GM12878 (cell line): ENCODE data around the gene PCDHGC3. TPM values are rescaled to one million over a fixed set of nuclear protein-coding genes. Genes with fewer than 3 reads are reported as not detected.

Source experiments
- ATAC-seq: fragments of 200-7000 bp; cut with Tn5 transposase; 3 replicates; pipeline ENCODE4 v1.9.1; 2020; ENCODE audit warnings: mild to moderate bottlenecking, moderate library complexity
- BruUV-seq: library from RNA; stranded (reverse); fragments of 400-500 nt; replicated peaks from 2 replicates; lab custom pipeline; 2021; lab: Mats Ljungman, UMichigan
- CTCF ChIA-PET: fragments of 300-600 bp; sonication (Branson Sonifier 250); formaldehyde crosslinking; extraction: SDS; loops from one replicate; lab custom pipeline; 2021; ENCODE audit warnings: inconsistent platforms; lab: Yijun Ruan, JAX
- POLR2A ChIA-PET: fragments of 350-600 bp; formaldehyde crosslinking; extraction: SDS; loops from one replicate; lab custom pipeline; 2021; ENCODE audit warnings: inconsistent platforms; lab: Charles Lee
- RAD21 ChIA-PET: fragments of 300-600 bp; sonication (Branson Sonifier 250); formaldehyde crosslinking; loops from one replicate; lab custom pipeline; 2023; ENCODE audit warnings: antibody characterized with exemption; ENCODE audit not compliant: unreplicated experiment; lab: Charles Lee
- SMC1A ChIA-PET: fragments of 300-600 bp; sonication (Branson Sonifier 250); formaldehyde crosslinking; loops from one replicate; lab custom pipeline; 2023; ENCODE audit not compliant: unreplicated experiment, uncharacterized antibody; lab: Charles Lee
- DNase-seq: peaks from one replicate; pipeline ENCODE4 v3.0.0-alpha.2; 2011; ENCODE audit warnings: low read depth, low spot score
- FAIRE-seq: peaks from 3 replicates; lab custom pipeline; 2011; peaks lifted over from hg19 to GRCh38; lab: Jason Lieb, UNC
- H2AFZ ChIP-seq: 2 replicates; pipeline ENCODE4 v1.6.0; 2011; ENCODE audit warnings: low read depth, low read length, control low read depth; ENCODE audit not compliant: control insufficient read depth
- H3K27ac ChIP-seq: 2 replicates; pipeline ENCODE4 v1.5.1; 2011; ENCODE audit warnings: control low read depth; ENCODE audit not compliant: control insufficient read depth, insufficient read depth
- H3K27me3 ChIP-seq, 2 experiments: replicated peaks in 1 of 2; 2 replicates each; pipeline versions ENCODE4 v1.6.0 to v1.6.1; 2011; ENCODE audit warnings: low read length in 1 of 2; ENCODE audit not compliant: control insufficient read depth in 2 of 2, insufficient read depth in 2 of 2
- H3K36me3 ChIP-seq, 2 experiments: 2 replicates each; pipeline ENCODE4 v1.5.1; 2011; ENCODE audit warnings: low read length in 1 of 2; ENCODE audit not compliant: control insufficient read depth in 2 of 2, insufficient read depth in 2 of 2
- H3K4me1 ChIP-seq: 2 replicates; pipeline ENCODE4 v1.6.1; 2011; ENCODE audit warnings: mild to moderate bottlenecking, low read length, moderate library complexity, mixed read lengths; ENCODE audit not compliant: control insufficient read depth, insufficient read depth
- H3K4me2 ChIP-seq: 2 replicates; pipeline ENCODE4 v1.6.0; 2011; ENCODE audit warnings: control low read depth; ENCODE audit not compliant: control insufficient read depth, insufficient read depth
- H3K4me3 ChIP-seq: fragments of 200-600 bp; sonication (generic); 2 replicates; pipeline ENCODE4 v1.5.1; 2016
- H3K79me2 ChIP-seq: 2 replicates; pipeline ENCODE4 v1.6.0; 2011; ENCODE audit warnings: low read length; ENCODE audit not compliant: control insufficient read depth, insufficient read depth
- H3K9ac ChIP-seq: 2 replicates; pipeline ENCODE4 v1.8.0; 2011; ENCODE audit warnings: low read length, control low read depth, mixed read lengths; ENCODE audit not compliant: control insufficient read depth, insufficient read depth
- H3K9me3 ChIP-seq: replicated peaks from 3 replicates; pipeline ENCODE4 v1.5.1; 2011; ENCODE audit warnings: mild to moderate bottlenecking, low read length; ENCODE audit not compliant: control insufficient read depth, insufficient read depth
- H4K20me1 ChIP-seq: 2 replicates; pipeline ENCODE4 v1.6.0; 2011; ENCODE audit not compliant: control insufficient read depth, insufficient read depth
- HDGF ChIP-seq: fragments of 450-650 bp; IDR thresholded peaks from 2 replicates; pipeline ENCODE4 v1.6.1; 2016; ENCODE audit warnings: antibody characterized with exemption
- MEF2B ChIP-seq: fragments of 450-650 bp; IDR thresholded peaks from 2 replicates; pipeline ENCODE4 v1.6.1; 2018; ENCODE audit warnings: mild to moderate bottlenecking, moderate library complexity; ENCODE audit not compliant: partially characterized antibody, poor library complexity, severe bottlenecking
- NFIC ChIP-seq: IDR thresholded peaks from 2 replicates; pipeline ENCODE4 v1.6.1; 2012; ENCODE audit warnings: low read depth, mild to moderate bottlenecking, inconsistent platforms, low read length, moderate library complexity
- SMAD1 ChIP-seq: fragments of 450-650 bp; IDR thresholded peaks from 2 replicates; pipeline ENCODE4 v1.6.1; 2018; ENCODE audit warnings: mild to moderate bottlenecking, low read depth; ENCODE audit not compliant: partially characterized antibody
- SRF ChIP-seq, 2 experiments: IDR thresholded peaks; 2 replicates each; pipeline ENCODE4 v1.6.1; 2011; ENCODE audit warnings: low read depth in 2 of 2, low read length in 2 of 2, mild to moderate bottlenecking in 1 of 2, moderate library complexity in 1 of 2
- SUZ12 ChIP-seq: fragments of 200-600 bp; sonication (generic); IDR thresholded peaks from one replicate; pipeline ENCODE4 v1.6.1; 2018; ENCODE audit warnings: antibody characterized with exemption, mild to moderate bottlenecking; ENCODE audit not compliant: unreplicated experiment
- TARDBP ChIP-seq: IDR thresholded peaks from 2 replicates; pipeline ENCODE4 v1.6.1; 2016; ENCODE audit warnings: borderline replicate concordance
- TCF3 ChIP-seq: IDR thresholded peaks from 2 replicates; pipeline ENCODE4 v1.6.1; 2012; ENCODE audit warnings: low read depth, mild to moderate bottlenecking, low read length, borderline replicate concordance; ENCODE audit not compliant: insufficient read depth
- WGBS: methylation state at CpG from one replicate; pipeline ENCODE4 v1.1.6; 2016; ENCODE audit warnings: low lambda C conversion rate; ENCODE audit not compliant: insufficient replicate concordance, insufficient coverage; ENCODE audit errors: missing lambda C conversion rate; 5-methylcytosine and 5-hydroxymethylcytosine counted together
- in situ Hi-C: fragments of 300-500 bp; cut with MboI; formaldehyde crosslinking; loops from 9 replicates; pipeline ENCODE4 v1.14.3; 2018; ENCODE audit warnings: mixed read lengths
- intact Hi-C: fragments of 100-400 bp; cut with micrococcal nuclease; formaldehyde crosslinking; loops from one replicate; pipeline ENCODE4 v1.14.2; 2022; ENCODE audit not compliant: unreplicated experiment
- polyA plus RNA-seq, 11 experiments: library from polyadenylated mRNA; depleted of rRNA in 4 of 11; unstranded in 6 of 11; stranded (reverse) in 5 of 11; fragments of >200 nt; fragmentation: Nextera tagmentation in 4 of 11; fragmentation: Illumina TruSeq in 1 of 11; extraction: Ambion mirVana in 4 of 11; extraction: Trizol in 1 of 11; gene quantifications; 1 replicate in 1 of 11; 2 replicates in 10 of 11; pipeline versions ENCODE4 v1.2.1 to v1.2.3, GENCODE V29; 2011 to 2016; ENCODE audit warnings: inconsistent platforms in 2 of 11, missing spikeins in 2 of 11, low read depth in 1 of 11
- total RNA-seq, 4 experiments: library from RNA; depleted of rRNA in 3 of 4; stranded (reverse); fragments of >200 nt in 3 of 4; fragmentation: Illumina TruSeq in 1 of 4; extraction: Trizol in 1 of 4; gene quantifications; 2 replicates each; pipeline versions ENCODE4 v1.2.1 to v1.2.3, GENCODE V29; 2013 to 2021
- TF ChIP-seq, protein P1 (sequence below): fragments of 450-650 bp; IDR thresholded peaks from 2 replicates; pipeline ENCODE4 v1.6.1; 2017; ENCODE audit warnings: low read depth, mild to moderate bottlenecking, moderate library complexity
- TF ChIP-seq, protein P2 (sequence below): IDR thresholded peaks from 2 replicates; pipeline ENCODE4 v1.6.1; 2012; ENCODE audit warnings: low read depth, low read length, improper control_type of control experiment
- TF ChIP-seq, protein P3 (sequence below): fragments of 150-350 bp; IDR thresholded peaks from 2 replicates; pipeline ENCODE4 v1.6.1; 2014; ENCODE audit warnings: mild to moderate bottlenecking, low read depth, low read length
- TF ChIP-seq, protein P4 (sequence below): fragments of 450-650 bp; conservative IDR thresholded peaks from 2 replicates; pipeline ENCODE4 v1.6.1; 2017; ENCODE audit warnings: mild to moderate bottlenecking, moderate library complexity

PCDHGC3 gene
- total and polyA plus RNA-seq, 10 of the 15 experiments (the other 5 are each of a cell fraction or from before 2014, with no cell fraction given): 0.53 to 22.1 (median 12.0) TPM

DNA sequence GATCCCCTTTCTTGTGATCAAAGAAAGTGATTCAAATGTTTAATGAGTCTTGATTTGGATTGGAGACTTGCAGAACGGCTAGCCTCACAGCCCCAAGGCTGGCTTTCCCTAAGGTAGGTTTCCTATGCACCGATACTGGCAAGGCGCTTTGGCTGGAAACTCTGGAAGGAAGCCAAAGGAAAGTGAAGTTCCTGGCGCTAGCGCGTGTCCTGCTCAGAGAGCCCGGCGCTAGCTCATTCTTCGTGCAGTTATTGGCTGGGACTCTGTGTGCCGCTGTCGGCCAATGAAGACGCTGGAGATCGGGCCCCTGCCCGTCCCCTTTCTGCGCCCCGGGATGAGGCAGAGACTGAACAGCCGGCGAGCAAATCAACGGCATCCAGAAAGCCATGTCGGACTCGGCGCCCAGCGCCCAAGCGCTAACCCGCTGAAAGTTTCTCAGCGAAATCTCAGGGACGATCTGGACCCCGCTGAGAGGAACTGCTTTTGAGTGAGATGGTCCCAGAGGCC, at the start of gene PCDHGC3 (continued):
- TF ChIP-seq, protein P1, sequence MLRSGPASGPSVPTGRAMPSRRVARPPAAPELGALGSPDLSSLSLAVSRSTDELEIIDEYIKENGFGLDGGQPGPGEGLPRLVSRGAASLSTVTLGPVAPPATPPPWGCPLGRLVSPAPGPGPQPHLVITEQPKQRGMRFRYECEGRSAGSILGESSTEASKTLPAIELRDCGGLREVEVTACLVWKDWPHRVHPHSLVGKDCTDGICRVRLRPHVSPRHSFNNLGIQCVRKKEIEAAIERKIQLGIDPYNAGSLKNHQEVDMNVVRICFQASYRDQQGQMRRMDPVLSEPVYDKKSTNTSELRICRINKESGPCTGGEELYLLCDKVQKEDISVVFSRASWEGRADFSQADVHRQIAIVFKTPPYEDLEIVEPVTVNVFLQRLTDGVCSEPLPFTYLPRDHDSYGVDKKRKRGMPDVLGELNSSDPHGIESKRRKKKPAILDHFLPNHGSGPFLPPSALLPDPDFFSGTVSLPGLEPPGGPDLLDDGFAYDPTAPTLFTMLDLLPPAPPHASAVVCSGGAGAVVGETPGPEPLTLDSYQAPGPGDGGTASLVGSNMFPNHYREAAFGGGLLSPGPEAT: no peak
- TF ChIP-seq, protein P2, sequence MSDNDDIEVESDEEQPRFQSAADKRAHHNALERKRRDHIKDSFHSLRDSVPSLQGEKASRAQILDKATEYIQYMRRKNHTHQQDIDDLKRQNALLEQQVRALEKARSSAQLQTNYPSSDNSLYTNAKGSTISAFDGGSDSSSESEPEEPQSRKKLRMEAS: 0 out of 2 replicates have a peak, but pooled peaks have one; percentile 21
- TF ChIP-seq NFIC: no peak
- TF ChIP-seq, all 136 proteins: peak for 16

DNA sequence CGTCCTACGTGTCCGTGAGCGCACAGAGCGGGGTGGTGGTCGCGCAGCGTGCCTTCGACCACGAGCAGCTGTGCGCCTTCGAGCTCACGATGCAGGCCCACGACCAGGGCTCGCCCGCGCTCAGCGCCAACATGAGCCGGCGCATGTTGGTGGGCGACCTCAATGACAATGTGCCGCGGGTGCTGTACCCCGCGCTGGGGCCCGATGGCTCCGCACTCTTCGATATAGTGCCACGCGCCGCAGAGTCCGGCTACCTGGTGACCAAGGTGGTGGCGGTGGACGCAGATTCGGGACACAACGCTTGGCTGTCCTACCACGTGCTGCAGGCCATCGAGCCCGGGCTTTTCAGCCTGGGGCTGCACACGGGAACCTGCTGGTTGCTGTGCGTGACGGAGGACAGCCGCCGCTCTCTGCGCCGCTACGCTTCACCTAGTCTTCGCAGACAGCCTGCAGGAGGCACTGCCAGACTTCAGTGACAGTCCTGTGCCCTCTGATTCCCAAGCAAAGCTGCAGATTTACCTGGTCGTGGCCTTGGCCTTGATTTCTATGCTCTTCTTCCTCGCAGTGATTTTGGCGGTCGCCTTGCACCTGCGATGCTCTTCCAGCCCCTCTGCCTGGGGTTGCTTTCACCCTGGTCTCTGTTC, 47.9 kb upstream of the PCDHGC3 start:
- no peaks in the 10 kb centered on the region for H3K36me3 ChIP-seq
- intact Hi-C loops (no loop called here), in situ Hi-C loops (no loop called here)
- H3K4me1 ChIP-seq: no peaks in the 10 kb centered on the region; the same call in 1 of the 2 replicates
- DNase-seq: no peak
- no peaks in the 10 kb centered on the region for H3K79me2 ChIP-seq
- ChIA-PET SMC1A (interaction anchor here (0.7 to 1.5 kb wide), 4 partner anchors 10 to 183 kb away, joined by 3 to 4 read pairs (median 3); partner anchors contain the start of genes PCDHB15 and PCDHGB7), CTCF (interaction anchor here (1.1 to 4.2 kb wide), 5 partner anchors 15 to 136 kb away, joined by 3 to 61 read pairs (median 3); partner anchors contain the start of genes PCDHGA10 and PCDHGC3), POLR2A (no interaction called here), RAD21 (no interaction called here)
- peaks cover 23% of the 10 kb centered on the region; the same call in 2 of the 3 replicates for H3K9me3 ChIP-seq
- no peak overlapping the region for H3K4me3 ChIP-seq
- no peak for ATAC-seq
- H3K9ac ChIP-seq: no peak overlapping the region
- H3K4me2 ChIP-seq: no peak overlapping the region
- H2AFZ ChIP-seq: no peak overlapping the region
- FAIRE-seq: no peak
- H4K20me1 ChIP-seq: no peaks in the 10 kb centered on the region
- no peaks in the 10 kb centered on the region; a peak in 1 of 4 replicates for H3K27me3 ChIP-seq
- no peak overlapping the region for H3K27ac ChIP-seq
- BruUV-seq: no TSS peak
- 97% methylated on average over 52 of the region's 53 CpGs for WGBS
- TF ChIP-seq TARDBP: no peak
- TF ChIP-seq, protein P3, sequence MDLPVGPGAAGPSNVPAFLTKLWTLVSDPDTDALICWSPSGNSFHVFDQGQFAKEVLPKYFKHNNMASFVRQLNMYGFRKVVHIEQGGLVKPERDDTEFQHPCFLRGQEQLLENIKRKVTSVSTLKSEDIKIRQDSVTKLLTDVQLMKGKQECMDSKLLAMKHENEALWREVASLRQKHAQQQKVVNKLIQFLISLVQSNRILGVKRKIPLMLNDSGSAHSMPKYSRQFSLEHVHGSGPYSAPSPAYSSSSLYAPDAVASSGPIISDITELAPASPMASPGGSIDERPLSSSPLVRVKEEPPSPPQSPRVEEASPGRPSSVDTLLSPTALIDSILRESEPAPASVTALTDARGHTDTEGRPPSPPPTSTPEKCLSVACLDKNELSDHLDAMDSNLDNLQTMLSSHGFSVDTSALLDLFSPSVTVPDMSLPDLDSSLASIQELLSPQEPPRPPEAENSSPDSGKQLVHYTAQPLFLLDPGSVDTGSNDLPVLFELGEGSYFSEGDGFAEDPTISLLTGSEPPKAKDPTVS: no peak
- no peak for TF ChIP-seq SRF (IDR thresholded peaks at IDR 0.05; ENCODE audit: low read depth in 2 of 2, low read length in 2 of 2)
- no peak for TF ChIP-seq MEF2B
- TF ChIP-seq TCF3: no peak
- TF ChIP-seq SUZ12: no peak
- TF ChIP-seq HDGF: no peak
- TF ChIP-seq, protein P4, sequence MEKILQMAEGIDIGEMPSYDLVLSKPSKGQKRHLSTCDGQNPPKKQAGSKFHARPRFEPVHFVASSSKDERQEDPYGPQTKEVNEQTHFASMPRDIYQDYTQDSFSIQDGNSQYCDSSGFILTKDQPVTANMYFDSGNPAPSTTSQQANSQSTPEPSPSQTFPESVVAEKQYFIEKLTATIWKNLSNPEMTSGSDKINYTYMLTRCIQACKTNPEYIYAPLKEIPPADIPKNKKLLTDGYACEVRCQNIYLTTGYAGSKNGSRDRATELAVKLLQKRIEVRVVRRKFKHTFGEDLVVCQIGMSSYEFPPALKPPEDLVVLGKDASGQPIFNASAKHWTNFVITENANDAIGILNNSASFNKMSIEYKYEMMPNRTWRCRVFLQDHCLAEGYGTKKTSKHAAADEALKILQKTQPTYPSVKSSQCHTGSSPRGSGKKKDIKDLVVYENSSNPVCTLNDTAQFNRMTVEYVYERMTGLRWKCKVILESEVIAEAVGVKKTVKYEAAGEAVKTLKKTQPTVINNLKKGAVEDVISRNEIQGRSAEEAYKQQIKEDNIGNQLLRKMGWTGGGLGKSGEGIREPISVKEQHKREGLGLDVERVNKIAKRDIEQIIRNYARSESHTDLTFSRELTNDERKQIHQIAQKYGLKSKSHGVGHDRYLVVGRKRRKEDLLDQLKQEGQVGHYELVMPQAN: no peak
- no peak for TF ChIP-seq SMAD1
